LoVo (cell line): ENCODE data around the gene NUSAP1.
"Not testable (repeated sequence)": the region's sequence is repeated elsewhere in the genome, so short reads cannot be mapped to it uniquely, and the experiment has no call there.

Experiments
- DNase-seq: peaks from one replicate; pipeline ENCODE4 v3.0.0-alpha.2; 2016; ENCODE audit warnings: low spot score

Gene NUSAP1

GRCh38 chr15:41416128-41416741 lies 83.6 kb downstream of the NUSAP1 start:
- no peak for DNase-seq

- DNase-seq = peak; percentile 95
Measured at GRCh38 chr15:41416742-41417417, 84.2 kb downstream of the NUSAP1 start, which contains the start of gene RTF1. RTF1 (plus strand) TSS chr15:41417095; CDS start chr15:41417116, 21 bp downstream.

GRCh38 chr15:41417418-41418195 lies 84.9 kb downstream of the NUSAP1 start:
- peak; percentile 22 for DNase-seq

- DNase-seq = no peak
Measured at GRCh38 chr15:41423979-41424659, 91.4 kb downstream of the NUSAP1 start.

GRCh38 chr15:41424809-41425208 lies 92.1 kb downstream of the NUSAP1 start:
- DNase-seq = no peak

- DNase-seq = not testable (repeated sequence)
Measured at GRCh38 chr15:41425907-41426306, 93.2 kb downstream of the NUSAP1 start.

- no peak for DNase-seq
Measured at GRCh38 chr15:41429003-41429890, 96.6 kb downstream of the NUSAP1 start.
